KOPT-K1 (cell line): ENCODE data around the gene PRR20G.

Source experiments
- H3K27ac ChIP-seq: fragments of 200-600 bp; sonication (generic); 2 replicates; pipeline ENCODE4 v1.5.1; 2016; ENCODE audit warnings: antibody characterized with exemption, mild to moderate bottlenecking, low read depth, low read length; ENCODE audit not compliant: poor library complexity, severe bottlenecking
- H3K36me3 ChIP-seq: fragments of 200-600 bp; sonication (generic); 2 replicates; pipeline ENCODE4 v1.5.1; 2017; ENCODE audit warnings: antibody characterized with exemption, mild to moderate bottlenecking, low read length, moderate library complexity; ENCODE audit not compliant: insufficient read depth
- H3K9me3 ChIP-seq: fragments of 200-600 bp; sonication (generic); 2 replicates; pipeline ENCODE4 v1.5.1; 2017; ENCODE audit warnings: antibody characterized with exemption, low read length, mild to moderate bottlenecking; ENCODE audit not compliant: insufficient read depth, poor library complexity, severe bottlenecking

The PRR20G gene

DNA sequence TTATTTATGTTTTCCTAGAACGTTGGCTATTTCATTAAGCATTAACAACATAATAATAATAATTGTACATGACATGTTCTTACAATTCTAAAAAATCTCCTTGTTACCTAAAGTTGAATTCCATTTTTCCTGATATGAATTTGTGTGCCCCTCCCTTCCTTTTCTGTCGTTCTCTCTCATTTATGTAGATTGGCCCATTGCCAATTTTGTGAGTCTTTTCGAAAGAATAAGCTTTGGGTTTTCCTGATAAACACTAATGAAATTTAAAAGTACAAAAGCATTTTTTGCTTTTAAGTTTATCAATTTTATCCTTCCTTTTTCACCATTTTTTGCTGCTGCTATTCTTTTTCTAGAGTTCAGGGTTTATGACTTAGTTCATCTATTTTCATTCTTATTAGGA is 50.0 kb downstream of the PRR20G start:
- Histone ChIP-seq H3K9me3 (peaks cover 24% of the 10 kb centered on the region), H3K27ac (no peak overlapping the region), H3K36me3 (no peaks in the 10 kb centered on the region)

DNA sequence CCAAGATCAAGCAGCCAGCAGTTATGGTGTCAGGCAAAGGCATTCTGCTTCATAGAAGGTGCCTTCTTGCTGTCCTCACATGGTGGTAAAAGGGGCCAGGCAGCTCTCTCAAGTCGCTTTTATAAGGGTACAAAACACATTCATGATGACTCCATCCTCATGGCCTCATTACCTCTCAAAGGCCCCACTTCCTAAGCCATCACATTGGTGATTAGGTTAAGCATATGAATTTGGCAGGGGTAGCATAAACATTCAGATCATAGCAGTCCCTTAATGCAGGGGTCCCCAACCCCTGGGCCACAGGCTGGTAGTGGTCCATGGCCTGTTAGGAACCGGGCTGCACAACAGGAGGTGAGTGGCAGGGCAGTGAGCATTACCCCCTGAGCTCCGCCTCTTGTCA is 52.1 kb downstream of the PRR20G start:
- no peak overlapping the region for H3K27ac ChIP-seq
- H3K36me3 ChIP-seq, result no peaks in the 10 kb centered on the region
- peaks cover 4% of the 10 kb centered on the region for H3K9me3 ChIP-seq

DNA sequence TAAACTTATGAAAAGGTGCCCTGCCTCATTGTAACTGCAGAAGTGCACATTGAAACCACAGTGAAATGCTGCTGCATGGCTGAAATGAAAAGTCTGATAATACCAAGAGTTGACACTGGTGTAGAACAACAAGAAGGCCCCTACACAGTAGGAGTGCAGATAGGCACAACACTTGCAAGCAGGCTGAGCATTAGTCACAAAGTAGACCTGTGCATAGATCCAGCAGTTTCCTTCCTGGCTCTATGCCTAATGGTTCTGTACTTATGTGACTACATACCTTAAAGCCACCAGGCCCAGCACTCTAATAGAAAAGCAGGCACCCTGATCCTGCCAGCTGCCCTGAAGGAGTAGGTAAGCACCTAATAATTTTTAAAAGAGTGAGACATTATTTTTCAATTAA is 53.1 kb downstream of the PRR20G start:
- Histone ChIP-seq H3K27ac (no peak overlapping the region), H3K9me3 (no peaks in the 10 kb centered on the region), H3K36me3 (no peaks in the 10 kb centered on the region)
